ENCODE data around the gene NOX5.

Gene NOX5

GRCh38 chr15:68981941-68982340 lies 32.6 kb upstream of the NOX5 start:
- H3K4me1 ChIP-seq (ENCODE audit: control insufficient read depth, insufficient read depth, low read length), result no peaks in the 10 kb centered on the region
- no peak overlapping the region for H3K9ac ChIP-seq (ENCODE audit: low read depth, low read length)
- no peak overlapping the region for H3K27ac ChIP-seq (ENCODE audit: low read depth, low read length)
- H3K27me3 ChIP-seq (ENCODE audit: control insufficient read depth, insufficient read depth, low read length), result no peaks in the 10 kb centered on the region; the same call in 1 of the 2 replicates
- H3K4me3 ChIP-seq (ENCODE audit: low read depth, low read length), result no peak overlapping the region
- H3K36me3 ChIP-seq (ENCODE audit: control insufficient read depth, insufficient read depth, low read length), result no peaks in the 10 kb centered on the region
- H3K9me3 ChIP-seq (ENCODE audit: control insufficient read depth, insufficient read depth, low read length), result 0 out of 2 replicates have a peak, but pooled peaks cover 1% of the 10 kb centered on the region

DNA sequence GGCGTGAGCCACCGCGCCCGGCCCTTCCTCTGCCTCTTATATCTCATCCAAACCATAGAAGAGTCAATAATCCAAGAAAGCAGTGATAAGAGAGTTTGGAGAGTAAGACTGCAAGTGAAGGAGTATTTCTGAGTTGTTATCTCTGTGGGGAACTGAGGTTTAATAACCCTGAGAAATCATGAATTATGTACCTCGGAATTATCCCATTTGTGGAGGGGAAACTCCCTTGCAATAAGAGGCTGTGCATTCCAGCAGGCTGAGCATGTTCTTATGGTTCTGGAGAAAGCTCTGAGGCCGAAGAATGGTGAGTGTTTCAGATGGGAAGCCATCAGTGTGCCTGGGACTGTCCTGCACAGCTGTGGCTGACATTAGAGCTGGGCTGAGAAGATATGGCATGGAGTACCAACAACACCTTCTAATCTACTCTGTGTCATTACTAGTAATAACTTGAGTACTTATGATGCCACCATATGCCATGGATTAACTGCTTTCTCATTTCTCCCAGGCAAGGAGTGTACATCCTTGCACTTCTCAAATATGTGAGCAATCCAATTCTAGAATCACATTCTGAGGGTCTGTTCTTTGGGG lies 31.4 kb upstream of the NOX5 start:
- H3K27ac ChIP-seq (ENCODE audit: low read depth, low read length), result no peak overlapping the region
- H3K36me3 ChIP-seq (ENCODE audit: control insufficient read depth, insufficient read depth, low read length), result no peaks in the 10 kb centered on the region
- no peak overlapping the region for H3K4me3 ChIP-seq (ENCODE audit: low read depth, low read length)
- no peak overlapping the region for H3K9ac ChIP-seq (ENCODE audit: low read depth, low read length)
- H3K9me3 ChIP-seq (ENCODE audit: control insufficient read depth, insufficient read depth, low read length), result no peaks in the 10 kb centered on the region
- no peaks in the 10 kb centered on the region; the same call in 1 of the 2 replicates for H3K27me3 ChIP-seq (ENCODE audit: control insufficient read depth, insufficient read depth, low read length)
- no peaks in the 10 kb centered on the region for H3K4me1 ChIP-seq (ENCODE audit: control insufficient read depth, insufficient read depth, low read length)

GRCh38 chr15:68983961-68984481 lies 30.5 kb upstream of the NOX5 start:
- H3K27me3 ChIP-seq (ENCODE audit: control insufficient read depth, insufficient read depth, low read length), result no peaks in the 10 kb centered on the region; the same call in 1 of the 2 replicates
- no peaks in the 10 kb centered on the region for H3K4me1 ChIP-seq (ENCODE audit: control insufficient read depth, insufficient read depth, low read length)
- no peaks in the 10 kb centered on the region for H3K36me3 ChIP-seq (ENCODE audit: control insufficient read depth, insufficient read depth, low read length)
- no peak overlapping the region for H3K4me3 ChIP-seq (ENCODE audit: low read depth, low read length)
- H3K9me3 ChIP-seq (ENCODE audit: control insufficient read depth, insufficient read depth, low read length), result no peaks in the 10 kb centered on the region
- no peak overlapping the region for H3K9ac ChIP-seq (ENCODE audit: low read depth, low read length)
- H3K27ac ChIP-seq (ENCODE audit: low read depth, low read length), result no peak overlapping the region

- Histone ChIP-seq H3K4me1 (ENCODE audit: control insufficient read depth, insufficient read depth, low read length) (no peaks in the 10 kb centered on the region), H3K9ac (ENCODE audit: low read depth, low read length) (no peak overlapping the region), H3K27me3 (ENCODE audit: control insufficient read depth, insufficient read depth, low read length) (no peaks in the 10 kb centered on the region; the same call in 1 of the 2 replicates), H3K36me3 (ENCODE audit: control insufficient read depth, insufficient read depth, low read length) (no peaks in the 10 kb centered on the region), H3K4me3 (ENCODE audit: low read depth, low read length) (no peak overlapping the region), H3K9me3 (ENCODE audit: control insufficient read depth, insufficient read depth, low read length) (no peaks in the 10 kb centered on the region), H3K27ac (ENCODE audit: low read depth, low read length) (no peak overlapping the region)
Measured at GRCh38 chr15:68984586-68984985, 29.9 kb upstream of the NOX5 start.

- Histone ChIP-seq H3K27me3 (ENCODE audit: control insufficient read depth, insufficient read depth, low read length) (no peaks in the 10 kb centered on the region; the same call in 1 of the 2 replicates), H3K9me3 (ENCODE audit: control insufficient read depth, insufficient read depth, low read length) (no peaks in the 10 kb centered on the region), H3K36me3 (ENCODE audit: control insufficient read depth, insufficient read depth, low read length) (no peaks in the 10 kb centered on the region), H3K4me1 (ENCODE audit: control insufficient read depth, insufficient read depth, low read length) (peaks cover 3% of the 10 kb centered on the region; the same call in 1 of the 2 replicates), H3K4me3 (ENCODE audit: low read depth, low read length) (no peak overlapping the region), H3K9ac (ENCODE audit: low read depth, low read length) (no peak overlapping the region), H3K27ac (ENCODE audit: low read depth, low read length) (no peak overlapping the region)
Measured at GRCh38 chr15:68985361-68985891, 29.1 kb upstream of the NOX5 start.

- H3K9ac ChIP-seq (ENCODE audit: low read depth, low read length), result no peak overlapping the region
- no peaks in the 10 kb centered on the region for H3K9me3 ChIP-seq (ENCODE audit: control insufficient read depth, insufficient read depth, low read length)
- H3K27me3 ChIP-seq (ENCODE audit: control insufficient read depth, insufficient read depth, low read length), result no peaks in the 10 kb centered on the region; the same call in 1 of the 2 replicates
- no peaks in the 10 kb centered on the region for H3K36me3 ChIP-seq (ENCODE audit: control insufficient read depth, insufficient read depth, low read length)
- H3K4me3 ChIP-seq (ENCODE audit: low read depth, low read length), result no peak overlapping the region
- no peak overlapping the region for H3K27ac ChIP-seq (ENCODE audit: low read depth, low read length)
- peaks cover 11% of the 10 kb centered on the region for H3K4me1 ChIP-seq (ENCODE audit: control insufficient read depth, insufficient read depth, low read length)
Measured at GRCh38 chr15:68986322-68986721, 28.2 kb upstream of the NOX5 start.

DNA sequence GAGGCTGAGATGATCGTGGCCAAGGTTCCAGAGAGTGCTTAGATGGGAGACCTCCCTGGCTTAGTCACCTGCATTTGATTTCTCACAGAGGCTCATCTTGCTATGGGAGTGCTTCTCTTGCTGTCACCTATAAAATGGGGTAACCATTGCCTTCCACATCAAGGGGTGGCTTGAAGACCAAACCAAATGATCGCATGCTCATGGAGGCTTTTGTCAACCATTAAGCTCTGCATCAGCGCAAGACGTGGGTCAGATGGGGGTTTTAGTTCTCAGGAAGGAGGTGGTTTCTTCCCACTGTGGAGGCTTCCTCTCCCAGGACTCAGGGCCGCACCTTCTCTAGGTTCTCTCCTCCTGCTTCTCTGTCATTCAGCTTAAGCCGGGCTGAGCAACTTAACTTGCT lies 27.4 kb upstream of the NOX5 start:
- no peak overlapping the region for H3K4me3 ChIP-seq (ENCODE audit: low read depth, low read length)
- H3K27me3 ChIP-seq (ENCODE audit: control insufficient read depth, insufficient read depth, low read length), result no peaks in the 10 kb centered on the region; the same call in 1 of the 2 replicates
- peaks cover 11% of the 10 kb centered on the region for H3K4me1 ChIP-seq (ENCODE audit: control insufficient read depth, insufficient read depth, low read length)
- H3K27ac ChIP-seq (ENCODE audit: low read depth, low read length), result no peak overlapping the region
- H3K36me3 ChIP-seq (ENCODE audit: control insufficient read depth, insufficient read depth, low read length), result no peaks in the 10 kb centered on the region
- H3K9ac ChIP-seq (ENCODE audit: low read depth, low read length), result no peak overlapping the region
- H3K9me3 ChIP-seq (ENCODE audit: control insufficient read depth, insufficient read depth, low read length), result no peaks in the 10 kb centered on the region

DNA sequence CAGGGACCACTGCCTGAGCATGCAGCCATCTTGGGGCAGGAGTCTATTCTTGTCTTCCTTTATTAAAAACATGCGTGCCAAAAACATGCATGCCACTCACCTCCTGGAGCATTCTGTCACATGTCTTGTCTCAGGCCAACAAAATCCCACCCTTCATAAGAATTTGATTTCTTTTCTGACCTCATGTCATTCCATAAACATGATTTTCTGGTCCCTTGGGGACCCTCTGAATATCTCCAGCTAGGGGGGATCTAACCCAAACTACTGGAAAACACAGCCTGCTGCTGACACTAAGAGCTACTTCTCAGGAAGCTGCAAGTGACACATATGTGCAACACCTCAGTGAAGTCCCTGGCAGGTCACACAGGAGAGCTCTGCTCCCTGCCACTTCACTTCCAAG lies 26.8 kb upstream of the NOX5 start:
- H3K9ac ChIP-seq (ENCODE audit: low read depth, low read length), result no peak overlapping the region
- H3K4me1 ChIP-seq (ENCODE audit: control insufficient read depth, insufficient read depth, low read length), result peaks cover 11% of the 10 kb centered on the region
- no peak overlapping the region for H3K27ac ChIP-seq (ENCODE audit: low read depth, low read length)
- no peak overlapping the region for H3K4me3 ChIP-seq (ENCODE audit: low read depth, low read length)
- H3K27me3 ChIP-seq (ENCODE audit: control insufficient read depth, insufficient read depth, low read length), result no peaks in the 10 kb centered on the region; the same call in 1 of the 2 replicates
- no peaks in the 10 kb centered on the region for H3K9me3 ChIP-seq (ENCODE audit: control insufficient read depth, insufficient read depth, low read length)
- H3K36me3 ChIP-seq (ENCODE audit: control insufficient read depth, insufficient read depth, low read length), result no peaks in the 10 kb centered on the region

DNA sequence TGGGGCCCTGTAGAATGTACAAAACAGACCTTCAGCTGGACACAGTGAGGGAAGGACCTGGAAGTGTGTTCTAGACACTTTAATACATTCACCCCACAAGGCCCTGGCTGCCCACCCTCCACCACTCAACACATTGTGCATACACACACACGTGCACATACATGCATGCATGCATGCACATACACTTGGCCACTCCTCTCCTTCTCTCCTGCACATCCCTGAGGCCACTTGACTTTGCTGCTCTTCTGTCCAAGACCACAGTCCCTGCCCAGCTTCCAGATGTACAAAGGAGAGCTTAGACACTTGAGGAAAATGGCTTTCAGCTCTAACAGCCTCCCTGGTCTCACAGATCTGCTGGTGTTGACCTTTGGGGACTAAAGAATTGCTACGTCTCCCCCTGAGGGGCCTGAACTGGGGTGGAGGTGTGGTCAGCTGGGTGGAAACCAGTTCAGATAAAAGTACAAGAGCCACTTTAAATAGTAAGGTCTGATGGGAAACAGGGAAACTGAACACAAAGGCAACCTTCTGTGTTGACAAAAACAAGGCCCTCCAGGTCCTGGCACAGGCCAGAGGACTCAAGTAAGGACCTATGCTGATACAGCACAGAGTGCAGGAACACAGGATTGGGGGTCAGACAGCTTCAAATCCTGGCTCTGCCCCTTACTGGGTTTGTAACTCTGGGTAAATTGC lies 24.8 kb upstream of the NOX5 start:
- Histone ChIP-seq H3K4me3 (ENCODE audit: low read depth, low read length) (no peak overlapping the region), H3K9me3 (ENCODE audit: control insufficient read depth, insufficient read depth, low read length) (no peaks in the 10 kb centered on the region), H3K36me3 (ENCODE audit: control insufficient read depth, insufficient read depth, low read length) (no peaks in the 10 kb centered on the region)

DNA sequence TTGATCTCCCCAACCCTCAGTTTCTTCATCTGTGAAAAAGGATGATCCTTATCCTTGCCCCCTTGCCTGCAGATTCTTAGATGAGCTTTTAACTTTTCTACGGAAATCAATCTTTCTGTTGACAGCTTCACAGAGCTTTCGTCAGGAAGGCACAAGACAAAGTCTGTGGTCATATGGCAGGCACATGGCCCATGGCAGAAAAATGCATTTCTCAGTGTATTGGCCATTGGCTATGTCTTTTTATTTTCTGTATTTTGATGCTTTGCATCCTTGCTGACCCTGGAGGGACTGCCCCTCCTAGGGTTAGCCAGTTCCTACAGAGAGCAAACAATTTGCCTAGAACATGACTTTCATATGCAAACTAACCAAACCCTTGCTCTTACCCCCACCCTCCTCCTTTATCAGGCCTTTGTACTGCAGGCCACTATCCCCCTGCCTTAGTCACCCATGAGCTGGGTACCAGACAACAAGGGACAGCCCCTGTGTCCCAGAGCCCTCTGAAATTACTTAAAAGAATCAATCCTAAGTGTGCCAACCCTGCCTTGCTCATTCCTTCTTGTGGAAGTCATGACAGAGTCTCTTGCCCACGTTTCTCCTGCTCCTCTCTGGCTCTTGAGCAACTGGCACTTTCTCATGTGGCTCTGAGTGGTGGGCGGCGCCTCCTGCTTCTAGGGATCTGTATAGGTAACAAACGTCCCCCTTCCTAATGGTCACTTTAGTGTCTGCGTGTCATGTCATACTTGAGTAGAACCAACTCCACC lies 24.1 kb upstream of the NOX5 start:
- Histone ChIP-seq H3K9me3 (ENCODE audit: control insufficient read depth, insufficient read depth, low read length) (no peaks in the 10 kb centered on the region), H3K4me1 (ENCODE audit: control insufficient read depth, insufficient read depth, low read length) (peaks cover 11% of the 10 kb centered on the region), H3K9ac (ENCODE audit: low read depth, low read length) (no peak overlapping the region), H3K27me3 (ENCODE audit: control insufficient read depth, insufficient read depth, low read length) (no peaks in the 10 kb centered on the region; the same call in 1 of the 2 replicates), H3K27ac (ENCODE audit: low read depth, low read length) (no peak overlapping the region), H3K4me3 (ENCODE audit: low read depth, low read length) (no peak overlapping the region), H3K36me3 (ENCODE audit: control insufficient read depth, insufficient read depth, low read length) (no peaks in the 10 kb centered on the region)

More for the DNA sequence above, 24.8 kb upstream of the NOX5 start:
- H3K4me1 ChIP-seq (ENCODE audit: control insufficient read depth, insufficient read depth, low read length), result peaks cover 11% of the 10 kb centered on the region
- no peak overlapping the region for H3K27ac ChIP-seq (ENCODE audit: low read depth, low read length)
- no peak overlapping the region for H3K9ac ChIP-seq (ENCODE audit: low read depth, low read length)
- no peaks in the 10 kb centered on the region; the same call in 1 of the 2 replicates for H3K27me3 ChIP-seq (ENCODE audit: control insufficient read depth, insufficient read depth, low read length)
